ENCODE data around the gene GLRA3. TPM values are rescaled to one million over a fixed set of nuclear protein-coding genes. Genes with fewer than 3 reads are reported as not detected.

The GLRA3 gene
- total and polyA plus RNA-seq, 2 of the 8 experiments (the other 6 are each of a cell fraction or from before 2014, with no cell fraction given) = 0.02 TPM; not detected in 1

GRCh38 chr4:174697896-174698295 is 131.2 kb downstream of the GLRA3 start:
- Histone ChIP-seq H3K23ac (ENCODE audit: insufficient read length) (no peak overlapping the region), H3K27me3 (replicated peaks in 1 of 4; ENCODE audit: control insufficient read depth in 3 of 4, extremely low read depth in 1 of 4, insufficient read depth in 3 of 4, low read length in 3 of 4) (peaks cover 0 to 1% (median 0%) of the 10 kb centered on the region in 4 experiments; a peak in 1 of 7 replicates), H2AFZ (ENCODE audit: low read length) (no peak overlapping the region), H2AK5ac (ENCODE audit: low read depth, low read length) (no peak overlapping the region), H3K4me1 (replicated peaks in 1 of 4; ENCODE audit: control insufficient read depth in 3 of 4, insufficient read depth in 4 of 4, low read length in 3 of 4) (no peaks in the 10 kb centered on the region), H4K5ac (ENCODE audit: insufficient read length, low read depth, low read length) (no peak overlapping the region), H3K4me3 (ENCODE audit: extremely low read depth in 1 of 4, insufficient read depth in 2 of 4, low read depth in 3 of 4, low read length in 4 of 4) (no peak overlapping the region), H3K9ac (replicated peaks in 1 of 4; ENCODE audit: extremely low read depth in 1 of 4, low read depth in 3 of 4, low read length in 3 of 4) (no peak overlapping the region), H3K27ac (ENCODE audit: low read depth, low read length) (no peak overlapping the region), H3K36me3 (ENCODE audit: control insufficient read depth in 2 of 4, insufficient read depth in 4 of 4, low read length in 3 of 4) (no peaks in the 10 kb centered on the region), H3K56ac (replicated peaks; ENCODE audit: insufficient read length, low read depth, low read length) (no peak overlapping the region), H3K4ac (replicated peaks; ENCODE audit: insufficient read length, low read depth, low read length) (no peak overlapping the region), H2BK20ac (ENCODE audit: low read length) (no peak overlapping the region), H3K79me2 (ENCODE audit: control insufficient read depth in 1 of 2, insufficient read depth in 2 of 2, low read length in 2 of 2) (no peaks in the 10 kb centered on the region), H3K14ac (ENCODE audit: insufficient read length) (no peak overlapping the region), H4K8ac (ENCODE audit: extremely low read depth, insufficient read depth, low read length) (no peak overlapping the region), H3K9me3 (ENCODE audit: insufficient read depth in 2 of 2, low read depth in 1 of 2, low read length in 1 of 2) (no peaks in the 10 kb centered on the region), H3K18ac (ENCODE audit: extremely low read depth, low read length) (no peak overlapping the region), H4K20me1 (replicated peaks in 1 of 2; ENCODE audit: control insufficient read depth in 1 of 2, insufficient read depth in 2 of 2, low read length in 2 of 2) (no peaks in the 10 kb centered on the region), H2BK120ac (replicated peaks; ENCODE audit: low read depth, low read length) (no peak overlapping the region), H4K91ac (replicated peaks; ENCODE audit: insufficient read length, low read length) (no peak overlapping the region), H3K23me2 (ENCODE audit: low read depth, low read length) (no peaks in the 10 kb centered on the region), H2BK12ac (ENCODE audit: low read depth, low read length) (no peak overlapping the region), H2BK15ac (ENCODE audit: low read length) (no peak overlapping the region), H2BK5ac (ENCODE audit: low read depth, low read length) (no peak overlapping the region), H3K79me1 (ENCODE audit: low read depth, low read length) (no peaks in the 10 kb centered on the region), H3K4me2 (ENCODE audit: insufficient read depth in 1 of 2, low read depth in 2 of 2, low read length in 2 of 2) (no peak overlapping the region)
- DNase-seq (ENCODE audit: low read depth in 1 of 2, low spot score in 2 of 2) (no peak), FAIRE-seq (no peak)
- ChIA-PET POLR2A (ENCODE audit: partially characterized antibody) (no interaction called here), CTCF (ENCODE audit: partially characterized antibody) (no interaction called here)
- TF ChIP-seq SAP30 (IDR thresholded peaks at IDR 0.05; ENCODE audit: insufficient read depth, insufficient replicate concordance, low read length) (no peak), TAF7 (optimal IDR thresholded peaks at IDR 0.05; ENCODE audit: borderline replicate concordance, low read depth, low read length) (no peak), RFX5 (IDR thresholded peaks at IDR 0.05; ENCODE audit: borderline replicate concordance, low read depth, low read length) (no peak), KDM1A (IDR thresholded peaks at IDR 0.05; ENCODE audit: borderline replicate concordance, low read length) (no peak), ATF3 (IDR thresholded peaks at IDR 0.05; ENCODE audit: insufficient read depth, low read depth, low read length) (no peak)
- 71% methylated on average over 4 of the region's 4 CpGs; no CpG with 5 or more reads in 1 of the 2 experiments for WGBS, 2 experiments (ENCODE audit: extremely low coverage in 1 of 2, insufficient coverage in 1 of 2, insufficient read length in 1 of 2, insufficient replicate concordance in 2 of 2, low coverage in 1 of 2, low lambda C conversion rate in 2 of 2, missing lambda C conversion rate in 1 of 2)

Data from H1 (cell line).